Lower leg skin (tissue), 3 donors: ENCODE data around the gene ERO1A.

Experiments
- CTCF ChIP-seq, 3 donors: fragments of 450-650 bp; IDR thresholded peaks; one replicate each; pipeline ENCODE4 v1.5.1; 2016; ENCODE audit warnings: antibody characterized with exemption in 3 of 3, mild to moderate bottlenecking in 3 of 3, moderate library complexity in 2 of 3
- POLR2A ChIP-seq, 2 donors: fragments of 450-650 bp; IDR thresholded peaks; one replicate each; pipeline ENCODE4 v1.6.1; 2016 to 2017; ENCODE audit warnings: antibody characterized with exemption in 2 of 2, mild to moderate bottlenecking in 1 of 2, moderate library complexity in 1 of 2

DNA sequence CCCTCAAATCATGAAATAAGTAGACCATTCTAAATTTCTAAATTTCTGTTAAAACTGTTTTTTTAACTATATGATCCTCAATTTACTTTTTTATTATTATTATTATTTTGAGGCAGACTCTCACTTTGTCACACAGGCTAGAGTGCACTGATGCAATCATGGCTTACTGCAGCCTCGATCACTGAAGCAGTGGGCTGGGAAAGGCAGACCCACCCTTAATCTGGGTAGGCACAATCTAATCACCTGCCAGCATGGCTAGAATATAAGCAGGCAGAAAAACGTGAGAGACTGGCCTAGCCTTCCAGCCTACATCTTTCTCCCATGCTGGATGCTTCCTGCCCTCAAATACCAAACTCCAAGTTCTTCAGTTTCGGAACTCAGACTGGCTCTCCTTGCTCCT lies 2.3 kb downstream of the ERO1A start:
- TF ChIP-seq POLR2A (IDR thresholded peaks at IDR 0.05): no peak
- no peak for TF ChIP-seq CTCF (IDR thresholded peaks at IDR 0.05)
